ENCODE data around the gene DACH1. TPM values are rescaled to one million over a fixed set of nuclear protein-coding genes. Genes with fewer than 3 reads are reported as not detected.

Gene DACH1
- total and polyA plus RNA-seq, 4 donors = 1.4 to 42.3 (median 3.7) TPM

GRCh38 chr13:71632206-71632605 lies 234.8 kb downstream of the DACH1 start:
- Histone ChIP-seq H3K27me3 (ENCODE audit: control insufficient read depth in 3 of 3, insufficient read depth in 3 of 3, low read length in 2 of 3) (no peaks in the 10 kb centered on the region), H3K4me1 (ENCODE audit: control insufficient read depth in 5 of 5, insufficient read depth in 5 of 5, low read length in 5 of 5) (peaks cover 0 to 7% (median 4%) of the 10 kb centered on the region in 5 donors), H3K9me3 (ENCODE audit: control insufficient read depth in 4 of 4, insufficient read depth in 3 of 4, low read length in 3 of 4) (no peaks in the 10 kb centered on the region), H3K27ac (ENCODE audit: low read depth in 1 of 2, low read length in 1 of 2) (peak overlapping the region in 1 of 2 donors; percentile 21), H3K9ac (ENCODE audit: insufficient read depth in 1 of 2, low read length in 2 of 2) (no peak overlapping the region), H3K36me3 (ENCODE audit: control insufficient read depth in 4 of 4, insufficient read depth in 4 of 4, low read length in 4 of 4) (peaks cover 0 to 5% (median 0%) of the 10 kb centered on the region in 4 donors), H3K4me3 (no peak overlapping the region)
- WGBS, 2 donors = 65 to 75% methylated on average over 3 of the region's 3 CpGs
- no peak for TF ChIP-seq CTCF (IDR thresholded peaks at IDR 0.05; ENCODE audit: control extremely low read depth, extremely low read depth)
- DNase-seq = no peak
- ATAC-seq (ENCODE audit: insufficient read depth, low FRiP score) = no peak

GRCh38 chr13:71629167-71629566 lies 237.8 kb downstream of the DACH1 start:
- ATAC-seq (ENCODE audit: insufficient read depth, low FRiP score) (no peak), DNase-seq (no peak)
- H3K4me3 ChIP-seq = no peak overlapping the region
- no peak for TF ChIP-seq CTCF (IDR thresholded peaks at IDR 0.05; ENCODE audit: control extremely low read depth, extremely low read depth)
- WGBS, 2 donors = 90 to 91% methylated on average over 3 of the region's 3 CpGs
- H3K9me3 ChIP-seq (ENCODE audit: control insufficient read depth in 4 of 4, insufficient read depth in 3 of 4, low read length in 3 of 4) = no peaks in the 10 kb centered on the region
- peaks cover 0 to 25% (median 7%) of the 10 kb centered on the region in 5 donors for H3K4me1 ChIP-seq (ENCODE audit: control insufficient read depth in 5 of 5, insufficient read depth in 5 of 5, low read length in 5 of 5)
- no peak overlapping the region for H3K27ac ChIP-seq (ENCODE audit: low read depth in 1 of 2, low read length in 1 of 2)
- H3K36me3 ChIP-seq (ENCODE audit: control insufficient read depth in 4 of 4, insufficient read depth in 4 of 4, low read length in 4 of 4) = peaks cover 0 to 5% (median 0%) of the 10 kb centered on the region in 4 donors
- no peak overlapping the region for H3K9ac ChIP-seq (ENCODE audit: insufficient read depth in 1 of 2, low read length in 2 of 2)
- H3K27me3 ChIP-seq (ENCODE audit: control insufficient read depth in 3 of 3, insufficient read depth in 3 of 3, low read length in 2 of 3) = no peaks in the 10 kb centered on the region

GRCh38 chr13:71626421-71627117 lies 240.4 kb downstream of the DACH1 start:
- DNase-seq = no peak
- no peak for ATAC-seq (ENCODE audit: insufficient read depth, low FRiP score)
- Histone ChIP-seq H3K4me1 (ENCODE audit: control insufficient read depth in 5 of 5, insufficient read depth in 5 of 5, low read length in 5 of 5) (peaks cover 3 to 28% (median 5%) of the 10 kb centered on the region in 5 donors), H3K27me3 (ENCODE audit: control insufficient read depth in 3 of 3, insufficient read depth in 3 of 3, low read length in 2 of 3) (no peaks in the 10 kb centered on the region), H3K36me3 (ENCODE audit: control insufficient read depth in 4 of 4, insufficient read depth in 4 of 4, low read length in 4 of 4) (peaks cover 0 to 5% (median 0%) of the 10 kb centered on the region in 4 donors), H3K4me3 (no peak overlapping the region), H3K27ac (ENCODE audit: low read depth in 1 of 2, low read length in 1 of 2) (peak overlapping the region in 1 of 2 donors; percentile 9), H3K9me3 (ENCODE audit: control insufficient read depth in 4 of 4, insufficient read depth in 3 of 4, low read length in 3 of 4) (no peaks in the 10 kb centered on the region), H3K9ac (ENCODE audit: insufficient read depth in 1 of 2, low read length in 2 of 2) (no peak overlapping the region)
- TF ChIP-seq CTCF (IDR thresholded peaks at IDR 0.05; ENCODE audit: control extremely low read depth, extremely low read depth) = no peak
- WGBS, 2 donors = 75 to 87% methylated on average over 4 of the region's 4 CpGs
